ENCODE data around the gene DRC3.

Gene DRC3

DNA sequence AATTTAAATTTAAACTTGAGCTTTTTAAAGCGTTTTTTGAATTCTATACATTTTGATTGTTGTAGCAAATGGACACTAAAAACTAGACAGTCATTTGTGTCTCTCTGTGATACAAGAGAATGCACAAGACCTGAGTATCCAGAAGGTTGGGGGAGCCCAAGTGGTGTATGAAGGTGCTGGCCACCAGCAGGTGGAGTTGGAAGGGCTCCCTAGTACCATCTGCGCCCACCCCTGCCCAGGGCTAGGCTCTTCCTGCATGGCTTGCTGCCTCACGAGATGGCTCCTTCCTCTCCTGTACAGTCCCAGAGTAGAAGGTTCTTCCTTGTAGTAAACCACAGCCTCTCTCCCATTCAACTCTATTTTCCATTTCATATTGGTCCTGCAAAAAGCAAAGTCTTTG, 83.6 kb downstream of the DRC3 start:
- DNase-seq (ENCODE audit: low spot score), result no peak

DNA sequence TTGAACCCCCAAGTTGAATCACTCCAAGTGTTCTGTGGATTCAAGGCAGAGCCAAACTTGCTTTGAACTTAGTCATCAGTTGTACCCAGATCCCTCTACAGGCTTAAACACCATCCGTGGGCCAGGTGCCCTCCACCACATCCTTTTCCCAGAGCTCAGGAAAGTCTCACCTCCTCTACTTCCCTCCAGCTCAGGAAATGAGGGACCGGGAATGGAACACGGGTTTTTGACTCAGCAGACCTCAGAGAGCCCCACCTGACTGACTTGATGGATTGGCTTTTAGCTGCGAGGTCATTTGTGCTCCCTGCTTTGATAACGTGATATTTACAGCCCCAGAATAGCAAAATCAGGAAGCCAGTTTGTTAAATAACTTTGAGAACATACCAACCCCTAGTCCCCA, 86.6 kb downstream of the DRC3 start:
- no peak for DNase-seq (ENCODE audit: low spot score)

DNA sequence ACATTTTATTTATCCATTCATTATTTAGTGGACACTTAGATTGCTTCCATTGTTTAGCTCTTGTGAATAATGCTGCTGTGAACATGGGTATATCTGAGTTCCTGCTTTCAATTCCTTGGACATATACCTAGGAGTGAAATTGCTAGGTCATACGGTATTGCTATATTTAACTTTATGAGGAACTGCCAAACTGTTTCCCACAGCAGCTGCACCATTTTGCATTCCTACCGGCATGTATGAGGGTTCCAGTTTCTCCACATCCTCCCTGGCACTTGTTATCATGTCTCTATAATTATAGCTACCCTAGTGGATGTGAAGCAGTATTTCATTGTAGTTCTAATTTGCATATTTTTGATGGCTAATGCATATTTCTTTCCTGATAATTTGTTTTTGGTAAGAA, 91.4 kb downstream of the DRC3 start:
- no peak for DNase-seq (ENCODE audit: low spot score)

DNA sequence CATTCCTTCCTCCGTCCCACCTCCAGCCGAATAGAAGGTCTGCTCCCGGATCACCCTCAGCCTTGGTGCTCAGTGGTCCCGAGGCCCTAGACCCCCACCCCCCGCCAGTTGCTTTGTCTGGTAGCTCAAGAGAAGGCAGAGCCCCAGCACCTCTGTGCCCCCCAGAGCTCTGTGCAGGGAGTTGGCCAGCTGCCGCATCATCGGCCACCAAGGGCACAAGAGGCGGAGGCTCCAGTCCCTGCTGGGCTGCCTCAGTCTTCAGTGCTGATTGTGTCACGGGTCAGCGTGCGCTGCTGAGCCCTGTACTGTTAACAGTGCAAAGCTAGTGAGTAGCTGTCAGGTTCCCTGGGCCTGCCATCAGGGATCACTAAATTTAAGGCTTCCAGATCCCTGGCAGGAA, 92.9 kb downstream of the DRC3 start:
- DNase-seq (ENCODE audit: low spot score), result no peak

All from RKO (cell line).